A673 (cell line): Measurements from ENCODE around the gene CRYBG3.

ENCODE experiments used
- EZH2 ChIP-seq: fragments of 200-600 bp; sonication (generic); IDR thresholded peaks from 2 replicates; pipeline ENCODE4 v1.6.1; 2017; ENCODE audit warnings: borderline replicate concordance, low read depth, mild to moderate bottlenecking, mixed read lengths, antibody characterized with exemption, low read length; ENCODE audit not compliant: poor library complexity, severe bottlenecking
- TF ChIP-seq, protein P1 (sequence below): fragments of 300-800, 200-600 bp; sonication (generic); conservative IDR thresholded peaks from 2 replicates; pipeline ENCODE4 v1.5.1; 2017; ENCODE audit warnings: low read depth, mild to moderate bottlenecking, antibody characterized with exemption, low read length, moderate library complexity, mixed read lengths

DNA sequence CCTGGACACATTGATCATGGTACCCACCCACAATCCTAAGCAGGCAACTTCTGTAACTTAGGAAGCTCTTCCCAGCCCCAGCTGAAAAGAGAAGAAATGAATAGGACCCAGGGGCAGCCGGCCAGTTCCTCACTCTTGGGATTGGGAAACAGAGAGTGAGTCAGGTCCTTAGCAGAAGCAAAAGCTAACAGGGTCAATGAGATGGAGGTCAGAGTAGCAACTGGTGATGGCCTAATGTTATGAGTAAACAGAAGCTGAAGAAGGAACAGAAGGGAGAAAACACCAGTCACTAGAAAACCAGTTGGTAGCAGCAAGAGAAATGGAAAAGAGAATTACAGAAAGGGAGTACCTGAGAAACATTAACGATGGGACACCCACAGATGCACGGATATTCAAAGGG lies 130.5 kb downstream of the CRYBG3 start:
- no peak for TF ChIP-seq EZH2
- TF ChIP-seq, protein P1, sequence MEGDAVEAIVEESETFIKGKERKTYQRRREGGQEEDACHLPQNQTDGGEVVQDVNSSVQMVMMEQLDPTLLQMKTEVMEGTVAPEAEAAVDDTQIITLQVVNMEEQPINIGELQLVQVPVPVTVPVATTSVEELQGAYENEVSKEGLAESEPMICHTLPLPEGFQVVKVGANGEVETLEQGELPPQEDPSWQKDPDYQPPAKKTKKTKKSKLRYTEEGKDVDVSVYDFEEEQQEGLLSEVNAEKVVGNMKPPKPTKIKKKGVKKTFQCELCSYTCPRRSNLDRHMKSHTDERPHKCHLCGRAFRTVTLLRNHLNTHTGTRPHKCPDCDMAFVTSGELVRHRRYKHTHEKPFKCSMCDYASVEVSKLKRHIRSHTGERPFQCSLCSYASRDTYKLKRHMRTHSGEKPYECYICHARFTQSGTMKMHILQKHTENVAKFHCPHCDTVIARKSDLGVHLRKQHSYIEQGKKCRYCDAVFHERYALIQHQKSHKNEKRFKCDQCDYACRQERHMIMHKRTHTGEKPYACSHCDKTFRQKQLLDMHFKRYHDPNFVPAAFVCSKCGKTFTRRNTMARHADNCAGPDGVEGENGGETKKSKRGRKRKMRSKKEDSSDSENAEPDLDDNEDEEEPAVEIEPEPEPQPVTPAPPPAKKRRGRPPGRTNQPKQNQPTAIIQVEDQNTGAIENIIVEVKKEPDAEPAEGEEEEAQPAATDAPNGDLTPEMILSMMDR = no peak
